Caco-2 (cell line): Measurements from ENCODE around the gene CHMP6. TPM values are rescaled to one million over a fixed set of nuclear protein-coding genes. Genes with fewer than 3 reads are reported as not detected.

Experiments used
- BruUV-seq: library from RNA; stranded (reverse); fragments of 400-500 nt; replicated peaks from 2 replicates; lab custom pipeline; 2021; lab: Mats Ljungman, UMichigan
- CTCF ChIA-PET: fragments of 300-600 bp; sonication (Branson Sonifier 250); formaldehyde crosslinking; loops from one replicate; lab custom pipeline; 2022; ENCODE audit warnings: antibody characterized with exemption; lab: Charles Lee
- POLR2A ChIA-PET: fragments of 300-600 bp; sonication (Branson Sonifier 250); formaldehyde crosslinking; loops from one replicate; lab custom pipeline; 2022; ENCODE audit warnings: antibody characterized with exemption; lab: Charles Lee
- DNase-seq, 2 experiments: peaks; one replicate each; pipeline versions ENCODE4 v3.0.0 to v3.0.0-alpha.2; 2020 to 2022
- H3K27me3 ChIP-seq: replicated peaks from 2 replicates; pipeline ENCODE4 v1.6.0; 2011; ENCODE audit warnings: low read length; ENCODE audit not compliant: control insufficient read depth, insufficient read depth
- H3K36me3 ChIP-seq: 2 replicates; pipeline ENCODE4 v1.5.1; 2011; ENCODE audit warnings: low read length; ENCODE audit not compliant: control insufficient read depth, insufficient read depth
- H3K4me1 ChIP-seq: fragments of 250-450 bp; sonication (Bioruptor Pico); 2 replicates; pipeline ENCODE4 v1.5.1; 2020; ENCODE audit warnings: mild to moderate bottlenecking
- H3K4me3 ChIP-seq: 2 replicates; pipeline ENCODE4 v1.5.1; 2011; ENCODE audit warnings: low read depth, mild to moderate bottlenecking, control low read depth, low read length
- H3K9me3 ChIP-seq: fragments of 250-450 bp; sonication (Bioruptor Pico); 2 replicates; pipeline ENCODE4 v1.5.1; 2020; ENCODE audit warnings: mild to moderate bottlenecking, moderate library complexity
- H3K27ac Mint-ChIP-seq: one replicate; pipeline ENCODE4 v1.8.0; 2022; ENCODE audit warnings: mixed read lengths; ENCODE audit not compliant: unreplicated experiment
- H3K27me3 Mint-ChIP-seq: one replicate; pipeline ENCODE4 v1.8.0; 2022; ENCODE audit warnings: mixed read lengths; ENCODE audit not compliant: insufficient read depth, unreplicated experiment
- H3K36me3 Mint-ChIP-seq: one replicate; pipeline ENCODE4 v1.8.0; 2022; ENCODE audit warnings: mild to moderate bottlenecking, mixed read lengths; ENCODE audit not compliant: insufficient read depth, unreplicated experiment
- H3K4me1 Mint-ChIP-seq: one replicate; pipeline ENCODE4 v1.8.0; 2022; ENCODE audit warnings: low read depth, mixed read lengths; ENCODE audit not compliant: unreplicated experiment
- H3K4me3 Mint-ChIP-seq: one replicate; pipeline ENCODE4 v1.8.0; 2022; ENCODE audit warnings: mild to moderate bottlenecking, moderate library complexity, mixed read lengths; ENCODE audit not compliant: unreplicated experiment
- H3K9me3 Mint-ChIP-seq: one replicate; pipeline ENCODE4 v1.8.0; 2022; ENCODE audit warnings: mixed read lengths; ENCODE audit not compliant: unreplicated experiment
- CTCF ChIP-seq, 2 experiments: fragments of 200-600 bp in 1 of 2; IDR thresholded peaks; 1 replicate in 1 of 2; 2 replicates in 1 of 2; pipeline versions ENCODE4 v1.5.1 to v1.8.0; 2011 to 2022; ENCODE audit warnings: antibody characterized with exemption in 1 of 2, control low read depth in 1 of 2, inconsistent platforms in 1 of 2, low read depth in 1 of 2, low read length in 1 of 2, mild to moderate bottlenecking in 1 of 2, moderate library complexity in 1 of 2; ENCODE audit not compliant: insufficient read depth in 1 of 2, severe bottlenecking in 1 of 2, unreplicated experiment in 1 of 2
- intact Hi-C: fragments of 100-400 bp; cut with micrococcal nuclease; formaldehyde crosslinking; loops from one replicate; pipeline ENCODE4 v1.10.0; 2022; ENCODE audit not compliant: unreplicated experiment
- total RNA-seq: library from RNA; stranded (reverse); gene quantifications from 2 replicates; pipeline ENCODE4 v1.2.3, GENCODE V29; 2022

CHMP6 gene
- total RNA-seq, 1 experiment from 2014 or later, result 23.2 TPM

GRCh38 chr17:81043319-81043724, 51.7 kb downstream of the CHMP6 start:
- DNase-seq, result no peak
- peak overlapping the region; percentile 68 for H3K4me3 Mint-ChIP-seq
- H3K4me3 ChIP-seq, result 0 out of 2 replicates have a peak overlapping the region, but pooled peaks have one; percentile 12
- BruUV-seq, result TSS peak; percentile 92
- H3K9me3 Mint-ChIP-seq, result no peaks in the 10 kb centered on the region
- peaks cover 86% of the 10 kb centered on the region for H3K4me1 ChIP-seq
- H3K9me3 ChIP-seq, result no peaks in the 10 kb centered on the region
- H3K4me1 Mint-ChIP-seq, result peaks cover 56% of the 10 kb centered on the region
- TF ChIP-seq CTCF (IDR thresholded peaks at IDR 0.05; ENCODE audit: insufficient read depth in 1 of 2, low read depth in 1 of 2, low read length in 1 of 2, severe bottlenecking in 1 of 2, unreplicated experiment in 1 of 2), result no peak
- peaks cover 1% of the 10 kb centered on the region; the same call in 1 of the 2 replicates for H3K36me3 ChIP-seq
- no peaks in the 10 kb centered on the region for H3K27me3 Mint-ChIP-seq
- no peaks in the 10 kb centered on the region for H3K27me3 ChIP-seq
- peaks cover 53% of the 10 kb centered on the region for H3K36me3 Mint-ChIP-seq
- CTCF ChIA-PET, result interaction anchor here (0.8 to 1.2 kb wide), 3 partner anchors 10 to 180 kb away, joined by 3 read pairs; partner anchors contain the start of gene CEP131
- peak overlapping the region; percentile 97 for H3K27ac Mint-ChIP-seq
- POLR2A ChIA-PET, result interaction anchor here (0.6 to 1.7 kb wide), 6 partner anchors 8 to 1246 kb away, joined by 3 to 11 read pairs (median 8); partner anchors contain the start of genes BAIAP2, CBX8, CEP131 and NDUFAF8
- intact Hi-C loops, result loop anchor here (5.0 kb wide), 1 partner anchor 54 kb away; no protein-coding TSS in a partner anchor

GRCh38 chr17:81043725-81044427, 52.2 kb downstream of the CHMP6 start:
- Mint-ChIP-seq H3K4me3 (peak overlapping the region; percentile 68), H3K36me3 (peaks cover 52% of the 10 kb centered on the region), H3K9me3 (no peaks in the 10 kb centered on the region), H3K4me1 (peaks cover 56% of the 10 kb centered on the region), H3K27me3 (no peaks in the 10 kb centered on the region), H3K27ac (peak overlapping the region; percentile 97)
- intact Hi-C loops, result loop anchor here (5.0 kb wide), 1 partner anchor 53 kb away; no protein-coding TSS in a partner anchor
- no peaks in the 10 kb centered on the region for H3K27me3 ChIP-seq
- 0 out of 2 replicates have a peak overlapping the region, but pooled peaks have one; percentile 12 for H3K4me3 ChIP-seq
- H3K4me1 ChIP-seq, result peaks cover 80% of the 10 kb centered on the region
- no peaks in the 10 kb centered on the region for H3K9me3 ChIP-seq
- DNase-seq, result peak; percentile 96 to 97
- BruUV-seq, result no TSS peak
- no peak for TF ChIP-seq CTCF (IDR thresholded peaks at IDR 0.05; ENCODE audit: insufficient read depth in 1 of 2, low read depth in 1 of 2, low read length in 1 of 2, severe bottlenecking in 1 of 2, unreplicated experiment in 1 of 2)
- H3K36me3 ChIP-seq, result peaks cover 1% of the 10 kb centered on the region; the same call in 1 of the 2 replicates
- CTCF ChIA-PET, result interaction anchor here (0.8 to 1.4 kb wide), 4 partner anchors 11 to 179 kb away, joined by 3 read pairs; partner anchors contain the start of gene CEP131
- POLR2A ChIA-PET, result interaction anchor here (0.6 to 1.7 kb wide), 6 partner anchors 9 to 1247 kb away, joined by 3 to 11 read pairs (median 8); partner anchors contain the start of genes BAIAP2, CBX8, CEP131 and NDUFAF8

- Histone ChIP-seq H3K9me3 (no peaks in the 10 kb centered on the region), H3K36me3 (peaks cover 1% of the 10 kb centered on the region; the same call in 1 of the 2 replicates), H3K4me3 (no peak overlapping the region), H3K4me1 (peaks cover 75% of the 10 kb centered on the region), H3K27me3 (no peaks in the 10 kb centered on the region)
- DNase-seq, result no peak
- Mint-ChIP-seq H3K4me3 (peak overlapping the region; percentile 68), H3K4me1 (peaks cover 52% of the 10 kb centered on the region), H3K27me3 (no peaks in the 10 kb centered on the region), H3K9me3 (no peaks in the 10 kb centered on the region), H3K27ac (peak overlapping the region; percentile 97), H3K36me3 (peaks cover 57% of the 10 kb centered on the region)
- no peak for TF ChIP-seq CTCF (IDR thresholded peaks at IDR 0.05; ENCODE audit: insufficient read depth in 1 of 2, low read depth in 1 of 2, low read length in 1 of 2, severe bottlenecking in 1 of 2, unreplicated experiment in 1 of 2)
- intact Hi-C loops, result loop anchor here (5.0 kb wide), 1 partner anchor 53 kb away; no protein-coding TSS in a partner anchor
- CTCF ChIA-PET, result interaction anchor here (0.9 to 1.4 kb wide), 3 partner anchors 11 to 57 kb away, joined by 3 read pairs; no protein-coding TSS in a partner anchor
- BruUV-seq, result no TSS peak
- POLR2A ChIA-PET, result interaction anchor here (1.1 to 1.7 kb wide), 4 partner anchors 9 to 195 kb away, joined by 6 to 11 read pairs (median 8); partner anchors contain the start of genes BAIAP2, CEP131, NDUFAF8 and TEPSIN
These were observed 52.8 kb downstream of the CHMP6 start for GRCh38 chr17:81044428-81044763.
